Mucosa of descending colon (tissue), 3 donors: ENCODE data around the gene POLR1A. TPM values are rescaled to one million over a fixed set of nuclear protein-coding genes. Genes with fewer than 3 reads are reported as not detected.
A peak's percentile ranks its signal among the peaks of the same experiment; 100 is the strongest.

Experiments used
- ATAC-seq: fragments of 200-7000 bp; cut with Tn5 transposase; one replicate; pipeline ENCODE4 v1.9.1; 2020; ENCODE audit warnings: mild to moderate bottlenecking, moderate library complexity
- DNase-seq, 3 donors: peaks; one replicate each; pipeline ENCODE4 v3.0.0-alpha.2; 2020
- H3K36me3 ChIP-seq: fragments of 200-600 bp; one replicate; pipeline ENCODE4 v1.8.0; 2021; ENCODE audit warnings: low read depth, mild to moderate bottlenecking
- H3K4me1 ChIP-seq: fragments of 200-600 bp; one replicate; pipeline ENCODE4 v1.8.0; 2021; ENCODE audit warnings: low read depth, mild to moderate bottlenecking
- H3K4me3 ChIP-seq: fragments of 200-600 bp; one replicate; pipeline ENCODE4 v1.8.0; 2021; ENCODE audit warnings: mild to moderate bottlenecking
- H3K9me3 ChIP-seq: fragments of 200-600 bp; one replicate; pipeline ENCODE4 v1.8.0; 2021; ENCODE audit warnings: mild to moderate bottlenecking
- intact Hi-C, 2 donors: fragments of 100-400 bp; cut with DNase I in 1 of 2; cut with micrococcal nuclease in 1 of 2; formaldehyde crosslinking; loops; one replicate each; pipeline versions ENCODE4 v1.11.0 to v1.11.1; 2022; cut with DNase I, micrococcal nuclease
- total RNA-seq, 3 donors: library from RNA; stranded (reverse); fragmentation: NEBNext Ultra II Directional in 2 of 3; extraction: Animal tissue kit (Norgen Biotek cat#: 25700) in 2 of 3; gene quantifications; one replicate each; pipeline versions ENCODE4 v1.2.1 to v1.2.4, GENCODE V29; 2021 to 2023
- TF ChIP-seq, protein P1 (sequence below): fragments of 200-600 bp; IDR thresholded peaks from one replicate; pipeline ENCODE4 v1.8.0; 2022; ENCODE audit warnings: antibody characterized with exemption, mild to moderate bottlenecking
- donor health status: DM: no; HTN: no; CAD: no; lungs with moderate emphysema.
- donor health status: DM: no; HTN: no; CAD: no.
- donor health status: DM: no; HTN: yes; CAD: no.

The POLR1A gene
- total RNA-seq, 3 donors from 2014 or later: 22.8 to 29.3 (median 24.3) TPM

DNA sequence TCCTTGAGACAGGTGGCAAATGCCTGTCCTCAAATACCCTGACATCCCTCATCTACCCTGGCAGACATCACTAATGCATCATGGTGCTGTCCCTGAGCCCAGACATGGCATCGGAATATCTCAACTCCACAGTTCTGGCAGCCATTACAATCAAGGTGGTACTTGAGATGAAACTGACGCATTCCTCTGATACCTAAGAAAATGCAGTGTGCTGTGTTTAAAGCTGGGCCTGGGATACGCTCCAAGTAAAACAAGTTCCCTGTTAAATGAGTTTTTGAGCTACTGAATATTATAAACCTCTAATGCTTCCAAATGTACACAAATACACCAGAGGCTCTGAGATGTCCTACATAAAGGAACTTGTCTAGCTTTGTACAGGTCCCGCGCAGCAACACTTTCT lies 29.8 kb downstream of the POLR1A start:
- Histone ChIP-seq H3K4me1 (peaks cover 9% of the 10 kb centered on the region), H3K9me3 (no peaks in the 10 kb centered on the region), H3K4me3 (no peak overlapping the region), H3K36me3 (no peaks in the 10 kb centered on the region)
- intact Hi-C loops: loop anchor here in 1 of 2 donors (5.0 kb wide), 1 partner anchor 249 kb away; no protein-coding TSS in a partner anchor
- TF ChIP-seq, protein P1, sequence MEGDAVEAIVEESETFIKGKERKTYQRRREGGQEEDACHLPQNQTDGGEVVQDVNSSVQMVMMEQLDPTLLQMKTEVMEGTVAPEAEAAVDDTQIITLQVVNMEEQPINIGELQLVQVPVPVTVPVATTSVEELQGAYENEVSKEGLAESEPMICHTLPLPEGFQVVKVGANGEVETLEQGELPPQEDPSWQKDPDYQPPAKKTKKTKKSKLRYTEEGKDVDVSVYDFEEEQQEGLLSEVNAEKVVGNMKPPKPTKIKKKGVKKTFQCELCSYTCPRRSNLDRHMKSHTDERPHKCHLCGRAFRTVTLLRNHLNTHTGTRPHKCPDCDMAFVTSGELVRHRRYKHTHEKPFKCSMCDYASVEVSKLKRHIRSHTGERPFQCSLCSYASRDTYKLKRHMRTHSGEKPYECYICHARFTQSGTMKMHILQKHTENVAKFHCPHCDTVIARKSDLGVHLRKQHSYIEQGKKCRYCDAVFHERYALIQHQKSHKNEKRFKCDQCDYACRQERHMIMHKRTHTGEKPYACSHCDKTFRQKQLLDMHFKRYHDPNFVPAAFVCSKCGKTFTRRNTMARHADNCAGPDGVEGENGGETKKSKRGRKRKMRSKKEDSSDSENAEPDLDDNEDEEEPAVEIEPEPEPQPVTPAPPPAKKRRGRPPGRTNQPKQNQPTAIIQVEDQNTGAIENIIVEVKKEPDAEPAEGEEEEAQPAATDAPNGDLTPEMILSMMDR: no peak
- ATAC-seq (no peak), DNase-seq (no peak)

DNA sequence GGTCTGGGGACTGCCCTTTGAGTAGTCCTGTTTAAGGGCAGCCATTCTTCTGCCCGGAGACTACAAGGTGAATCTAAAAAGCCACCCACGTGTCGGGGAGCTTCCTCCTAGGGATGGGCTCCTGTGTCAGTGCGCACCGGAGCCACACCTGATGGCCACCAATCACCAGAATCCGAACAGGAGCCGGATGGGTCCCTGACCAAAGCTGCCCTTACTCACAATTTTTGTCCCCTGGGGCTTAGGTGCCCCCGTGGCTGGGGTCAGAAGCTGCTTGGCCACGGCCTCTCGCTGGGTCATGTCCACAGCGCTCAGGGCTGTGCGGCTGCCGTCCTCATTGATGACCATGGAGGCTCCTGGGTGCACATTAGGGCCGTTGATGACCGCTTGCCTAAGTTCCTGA lies 30.9 kb downstream of the POLR1A start:
- intact Hi-C loops: loop anchor here in 1 of 2 donors (5.0 kb wide), 1 partner anchor 248 kb away; no protein-coding TSS in a partner anchor
- Histone ChIP-seq H3K4me1 (peaks cover 4% of the 10 kb centered on the region), H3K9me3 (no peaks in the 10 kb centered on the region), H3K4me3 (no peak overlapping the region), H3K36me3 (no peaks in the 10 kb centered on the region)
- TF ChIP-seq, protein P1: no peak
- DNase-seq (no peak), ATAC-seq (no peak)

DNA sequence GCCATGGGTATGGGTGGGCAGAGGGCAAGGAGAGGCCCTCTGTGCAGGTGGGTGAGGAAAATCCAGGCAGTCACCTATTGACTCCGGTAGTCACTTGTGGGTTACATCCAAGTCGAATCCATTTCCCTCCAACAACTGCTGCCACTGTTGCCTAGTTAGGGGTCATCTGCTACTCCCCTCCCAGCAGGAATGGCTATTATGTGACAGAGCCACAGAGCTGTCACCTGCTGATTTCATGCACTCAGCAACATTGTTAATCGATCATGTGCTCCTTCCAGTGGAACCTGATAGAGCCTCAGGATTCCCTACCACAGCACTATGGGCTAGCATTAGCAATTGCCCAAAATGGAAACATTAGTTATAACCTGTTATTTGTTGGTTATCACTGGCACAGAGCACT lies 31.4 kb downstream of the POLR1A start:
- H3K4me1 ChIP-seq: no peaks in the 10 kb centered on the region
- intact Hi-C loops: no loop called here
- no peaks in the 10 kb centered on the region for H3K9me3 ChIP-seq
- no peak for ATAC-seq
- no peak overlapping the region for H3K4me3 ChIP-seq
- TF ChIP-seq, protein P1: no peak
- DNase-seq: no peak
- H3K36me3 ChIP-seq: no peaks in the 10 kb centered on the region

DNA sequence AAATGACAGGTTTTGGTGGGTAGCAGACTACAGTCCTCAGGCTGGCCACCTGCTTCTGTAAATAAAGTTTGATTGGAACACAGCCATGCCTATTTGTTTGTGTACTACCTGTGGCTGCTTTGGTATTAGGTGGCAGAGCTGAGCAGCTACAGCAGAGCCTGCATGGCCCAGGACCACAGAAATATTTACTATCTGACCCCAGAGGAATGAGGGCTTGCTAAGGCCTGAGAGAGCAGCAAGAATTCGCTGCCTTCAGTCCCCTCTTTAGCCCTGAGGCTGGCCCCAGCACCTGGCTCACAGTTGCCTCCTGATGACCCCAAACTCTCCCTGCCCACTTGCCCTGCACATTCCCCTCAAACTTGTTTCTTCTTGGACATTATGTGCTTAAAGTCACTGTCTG lies 32.5 kb downstream of the POLR1A start:
- Histone ChIP-seq H3K4me1 (no peaks in the 10 kb centered on the region), H3K9me3 (no peaks in the 10 kb centered on the region), H3K4me3 (no peak overlapping the region), H3K36me3 (no peaks in the 10 kb centered on the region)
- ATAC-seq (no peak), DNase-seq (no peak)
- intact Hi-C loops: no loop called here
- TF ChIP-seq, protein P1: no peak

DNA sequence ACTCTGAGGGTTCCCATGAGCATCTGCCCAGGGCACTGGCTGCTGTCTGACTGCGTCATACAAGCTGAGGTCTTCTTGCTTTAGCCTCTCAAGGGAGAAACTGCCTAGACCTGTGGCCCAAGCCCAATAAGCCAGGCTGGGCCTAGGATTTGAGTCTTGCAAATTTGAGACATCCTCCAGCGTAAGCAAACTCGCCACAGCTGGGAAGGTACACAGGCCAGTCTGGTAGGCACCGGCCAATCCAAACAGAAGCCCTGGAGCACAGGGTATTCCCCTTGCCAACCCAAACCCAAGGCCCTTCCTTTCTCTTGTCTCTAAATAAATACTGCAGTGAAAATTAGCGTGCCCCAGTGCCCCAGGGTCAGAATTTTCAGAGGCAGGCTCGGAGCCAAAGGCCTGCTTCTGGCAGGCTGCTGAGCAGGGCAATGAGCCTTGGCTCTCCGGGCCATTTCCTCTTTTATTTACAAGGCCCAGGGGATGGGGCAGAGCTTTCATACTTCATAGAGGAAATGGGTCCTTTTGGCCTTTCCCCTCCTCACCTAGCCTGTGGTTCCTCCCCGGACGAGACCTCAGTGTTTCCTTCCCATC lies 33.3 kb downstream of the POLR1A start:
- peak in 1 of 3 donors; percentile 16 for DNase-seq
- intact Hi-C loops: no loop called here

More for the DNA sequence above, 33.3 kb downstream of the POLR1A start:
- Histone ChIP-seq H3K36me3 (no peaks in the 10 kb centered on the region), H3K4me3 (no peak overlapping the region), H3K9me3 (no peaks in the 10 kb centered on the region), H3K4me1 (no peaks in the 10 kb centered on the region)
- ATAC-seq: peak; percentile 57
- TF ChIP-seq, protein P1: no peak
